ENCODE data around the gene CADM1.

CADM1 gene

DNA sequence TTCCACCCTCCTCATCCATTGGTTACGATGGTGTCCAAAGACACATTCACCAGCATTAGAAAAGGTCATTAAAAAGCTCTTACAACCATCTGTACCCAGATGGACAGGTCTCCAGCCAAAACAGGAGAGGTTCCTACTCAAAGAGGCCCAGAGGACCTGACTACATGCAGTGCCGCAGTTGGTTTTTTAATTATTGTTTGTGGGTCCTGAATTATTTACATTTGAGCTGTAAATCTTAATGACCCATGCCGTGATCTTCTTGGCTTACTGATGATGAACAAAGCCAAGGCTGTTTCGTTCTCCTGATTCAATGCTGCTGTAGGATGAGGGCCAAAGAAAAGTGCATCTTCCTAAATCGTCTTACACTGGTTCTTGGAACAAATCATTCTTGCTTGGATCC, 83.7 kb downstream of the CADM1 start:
- Histone ChIP-seq H3K9ac (ENCODE audit: low read depth, low read length) (no peak overlapping the region), H3K27me3 (ENCODE audit: insufficient read depth, low read length) (no peaks in the 10 kb centered on the region), H3K4me3 (ENCODE audit: low read length) (no peak overlapping the region), H3K4me1 (ENCODE audit: insufficient read depth, low read length) (peaks cover 32% of the 10 kb centered on the region), H3K9me3 (ENCODE audit: insufficient read depth, low read depth, low read length) (no peaks in the 10 kb centered on the region), H3K36me3 (ENCODE audit: insufficient read depth, low read length) (no peaks in the 10 kb centered on the region), H3K27ac (ENCODE audit: low read depth, low read length) (no peak overlapping the region)
- WGBS, result 94% methylated on average over 5 of the region's 5 CpGs

DNA sequence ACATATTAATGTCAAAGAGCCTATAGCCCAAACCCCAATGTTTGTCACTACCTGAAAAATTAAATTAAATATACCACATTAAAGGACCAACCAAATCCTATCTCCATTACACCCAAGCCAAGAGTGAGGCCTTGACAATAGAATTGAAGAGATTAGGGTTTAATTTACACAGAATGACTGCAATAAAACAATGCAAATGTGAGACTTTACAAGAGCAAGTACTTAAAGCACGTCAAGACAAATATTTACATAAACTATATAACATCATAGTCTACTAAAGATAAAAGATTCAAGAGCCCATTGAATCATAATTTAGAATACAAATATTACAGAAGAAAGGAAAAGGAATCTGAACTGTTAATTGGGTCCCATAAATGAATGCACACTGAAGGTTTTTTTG, 85.6 kb downstream of the CADM1 start:
- no peaks in the 10 kb centered on the region for H3K9me3 ChIP-seq (ENCODE audit: insufficient read depth, low read depth, low read length)
- H3K27me3 ChIP-seq (ENCODE audit: insufficient read depth, low read length), result no peaks in the 10 kb centered on the region
- no peak overlapping the region for H3K27ac ChIP-seq (ENCODE audit: low read depth, low read length)
- no peaks in the 10 kb centered on the region for H3K36me3 ChIP-seq (ENCODE audit: insufficient read depth, low read length)
- H3K4me3 ChIP-seq (ENCODE audit: low read length), result no peak overlapping the region
- H3K9ac ChIP-seq (ENCODE audit: low read depth, low read length), result no peak overlapping the region
- no CpG with 5 or more reads among the region's 1 CpG for WGBS
- peaks cover 27% of the 10 kb centered on the region for H3K4me1 ChIP-seq (ENCODE audit: insufficient read depth, low read length)

DNA sequence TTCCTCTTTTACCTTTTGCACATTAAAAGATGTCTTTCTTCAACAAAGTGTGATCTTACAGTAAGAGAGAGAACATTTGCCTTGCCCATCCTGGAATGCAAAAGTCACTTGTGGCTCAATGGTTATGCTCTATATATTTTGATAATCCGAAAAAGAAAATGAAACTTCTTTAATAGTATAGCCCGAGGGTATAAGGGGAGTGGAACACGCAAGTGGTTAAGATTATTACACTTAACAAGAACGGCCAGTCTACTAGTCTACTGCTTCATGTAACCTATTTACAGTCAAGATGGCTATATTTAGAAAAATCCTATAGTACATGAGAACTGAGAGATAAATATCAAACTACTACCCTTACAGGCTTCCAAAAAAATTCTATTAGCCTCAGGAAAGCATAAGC, 86.1 kb downstream of the CADM1 start:
- no peak overlapping the region for H3K27ac ChIP-seq (ENCODE audit: low read depth, low read length)
- H3K27me3 ChIP-seq (ENCODE audit: insufficient read depth, low read length), result no peaks in the 10 kb centered on the region
- no peaks in the 10 kb centered on the region for H3K9me3 ChIP-seq (ENCODE audit: insufficient read depth, low read depth, low read length)
- no peak overlapping the region for H3K9ac ChIP-seq (ENCODE audit: low read depth, low read length)
- WGBS, result 92% methylated on average over 4 of the region's 4 CpGs
- peaks cover 21% of the 10 kb centered on the region for H3K4me1 ChIP-seq (ENCODE audit: insufficient read depth, low read length)
- no peaks in the 10 kb centered on the region for H3K36me3 ChIP-seq (ENCODE audit: insufficient read depth, low read length)
- H3K4me3 ChIP-seq (ENCODE audit: low read length), result no peak overlapping the region

DNA sequence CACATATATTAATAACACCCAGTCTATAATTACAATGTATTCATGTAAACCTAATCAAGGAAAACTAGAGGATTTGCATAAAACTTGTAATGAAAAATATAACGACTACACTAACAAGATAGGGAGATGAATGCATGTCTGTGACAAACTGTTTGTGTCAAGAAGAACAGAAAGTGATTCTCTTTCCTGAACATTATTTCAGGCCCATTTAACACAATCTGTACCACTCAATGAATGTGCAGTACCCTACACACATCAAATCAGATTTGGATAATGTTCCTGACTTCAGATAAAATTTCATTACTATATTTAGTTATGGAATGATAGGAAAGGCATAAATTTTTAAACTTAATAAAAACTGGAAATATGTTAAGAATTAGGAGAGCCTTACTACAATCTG, 93.1 kb downstream of the CADM1 start:
- 100% methylated on average over 1 of the region's 1 CpG for WGBS
- Histone ChIP-seq H3K36me3 (ENCODE audit: insufficient read depth, low read length) (no peaks in the 10 kb centered on the region), H3K9ac (ENCODE audit: low read depth, low read length) (no peak overlapping the region), H3K9me3 (ENCODE audit: insufficient read depth, low read depth, low read length) (no peaks in the 10 kb centered on the region), H3K27ac (ENCODE audit: low read depth, low read length) (no peak overlapping the region), H3K4me1 (ENCODE audit: insufficient read depth, low read length) (peaks cover 36% of the 10 kb centered on the region), H3K4me3 (ENCODE audit: low read length) (no peak overlapping the region), H3K27me3 (ENCODE audit: insufficient read depth, low read length) (no peaks in the 10 kb centered on the region)

DNA sequence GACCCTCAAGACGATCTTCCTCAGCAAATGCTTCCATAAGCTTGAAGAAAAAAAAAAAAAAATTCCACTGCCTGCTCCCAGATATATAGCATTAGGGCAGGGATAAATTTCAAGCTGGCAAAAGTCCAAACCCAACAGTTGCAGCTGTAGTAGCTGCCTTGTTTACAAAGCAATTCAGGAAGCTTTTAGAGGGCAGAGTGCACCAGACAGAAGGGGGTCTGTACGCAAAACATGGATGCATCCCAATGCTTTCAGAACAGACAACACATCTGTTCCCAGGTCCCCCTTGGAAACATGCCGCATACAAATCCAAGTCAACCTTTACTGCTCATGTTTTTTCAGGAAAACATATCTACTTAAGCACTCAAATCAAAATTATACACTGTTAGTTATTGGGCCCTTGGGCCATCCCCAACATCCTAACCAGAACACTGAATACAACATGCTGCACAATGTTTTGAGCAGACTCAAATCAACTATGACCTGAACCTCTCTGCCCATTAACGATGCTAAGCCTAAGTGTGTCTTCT, 94.5 kb downstream of the CADM1 start:
- H3K27ac ChIP-seq (ENCODE audit: low read depth, low read length), result peak overlapping the region; percentile 66; the same call in 1 of the 2 replicates

DNA sequence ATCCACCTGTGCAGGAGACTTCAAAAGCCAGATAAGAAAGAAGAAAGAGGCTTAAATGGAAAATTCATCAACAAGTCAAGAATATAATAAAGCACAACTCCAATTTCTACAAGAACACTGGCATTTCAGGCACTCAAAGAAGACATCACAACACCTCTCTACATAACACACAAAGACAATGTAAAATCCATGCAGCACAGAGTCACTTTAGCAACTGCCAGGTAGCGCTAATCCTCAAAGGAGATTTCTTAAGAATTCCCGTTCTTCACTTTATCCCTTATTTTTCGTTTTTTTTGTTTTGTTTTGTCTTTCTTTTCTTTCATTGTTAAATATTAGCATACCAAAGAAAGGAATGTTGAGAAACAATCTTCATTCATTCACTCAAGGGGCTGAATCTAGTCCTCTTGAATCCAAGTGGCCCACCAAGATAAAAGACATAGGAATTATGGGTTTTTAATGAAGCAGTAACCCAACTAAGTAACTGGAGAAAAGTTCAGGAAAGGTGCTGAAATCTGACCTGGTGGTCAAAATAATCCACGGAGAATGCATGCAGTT, 95.0 kb downstream of the CADM1 start:
- WGBS, result 20% methylated on average over 3 of the region's 4 CpGs
- Histone ChIP-seq H3K27me3 (ENCODE audit: insufficient read depth, low read length) (no peaks in the 10 kb centered on the region), H3K4me1 (ENCODE audit: insufficient read depth, low read length) (peaks cover 33% of the 10 kb centered on the region), H3K4me3 (ENCODE audit: low read length) (0 out of 2 replicates have a peak overlapping the region, but pooled peaks have one; percentile 8), H3K9me3 (ENCODE audit: insufficient read depth, low read depth, low read length) (no peaks in the 10 kb centered on the region), H3K36me3 (ENCODE audit: insufficient read depth, low read length) (no peaks in the 10 kb centered on the region), H3K9ac (ENCODE audit: low read depth, low read length) (no peak overlapping the region), H3K27ac (ENCODE audit: low read depth, low read length) (peak overlapping the region; percentile 73; the same call in 1 of the 2 replicates)

More for the DNA sequence above, 94.5 kb downstream of the CADM1 start:
- no peak overlapping the region for H3K9ac ChIP-seq (ENCODE audit: low read depth, low read length)
- H3K4me3 ChIP-seq (ENCODE audit: low read length), result 0 out of 2 replicates have a peak overlapping the region, but pooled peaks have one; percentile 8
- 70% methylated on average over 4 of the region's 4 CpGs for WGBS
- no peaks in the 10 kb centered on the region for H3K27me3 ChIP-seq (ENCODE audit: insufficient read depth, low read length)
- H3K4me1 ChIP-seq (ENCODE audit: insufficient read depth, low read length), result peaks cover 33% of the 10 kb centered on the region
- no peaks in the 10 kb centered on the region for H3K9me3 ChIP-seq (ENCODE audit: insufficient read depth, low read depth, low read length)
- no peaks in the 10 kb centered on the region for H3K36me3 ChIP-seq (ENCODE audit: insufficient read depth, low read length)

DNA sequence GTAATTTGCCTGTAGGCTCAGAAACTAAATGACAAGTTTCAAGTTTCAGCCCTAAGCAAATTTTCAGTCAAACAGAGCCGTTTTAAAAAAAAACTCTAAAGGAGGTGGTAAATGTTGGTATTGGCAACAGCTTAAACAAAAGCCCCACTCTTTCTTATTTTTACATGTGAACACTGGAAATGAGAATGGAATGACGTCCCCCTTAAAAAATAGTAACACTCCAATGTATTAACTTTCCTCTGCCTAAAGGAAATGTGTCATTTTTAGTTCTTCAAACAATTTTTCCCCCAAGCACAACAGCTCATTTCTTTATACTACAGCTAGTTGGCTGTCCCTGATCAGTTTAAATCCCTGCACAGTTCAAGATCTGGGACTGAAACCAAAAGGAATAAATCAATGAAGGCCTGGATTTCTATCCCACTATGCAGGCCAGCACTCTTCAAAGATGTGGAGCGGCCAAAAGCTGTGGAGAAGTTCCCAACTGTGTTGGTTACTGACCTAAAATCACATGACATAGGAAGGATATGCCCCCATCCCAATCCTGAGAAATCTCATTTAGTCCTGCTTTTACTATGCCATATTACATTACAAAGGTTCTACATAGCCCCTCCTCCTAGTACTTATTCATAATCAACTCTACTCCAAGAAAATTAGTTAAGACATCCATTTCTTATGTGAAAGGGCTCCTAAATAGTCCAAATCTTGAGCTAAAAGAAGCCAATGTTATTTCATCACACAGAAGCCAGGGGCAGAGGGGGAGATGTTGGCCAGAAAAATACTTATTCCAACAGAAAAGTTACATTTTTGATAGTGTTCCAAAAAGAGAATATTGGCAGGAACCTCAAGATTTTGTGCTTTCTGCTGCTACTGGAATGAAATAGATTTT, 95.9 kb downstream of the CADM1 start:
- Histone ChIP-seq H3K27me3 (ENCODE audit: insufficient read depth, low read length) (no peaks in the 10 kb centered on the region), H3K9ac (ENCODE audit: low read depth, low read length) (no peak overlapping the region; the same call in 1 of the 2 replicates), H3K4me3 (ENCODE audit: low read length) (no peak overlapping the region), H3K9me3 (ENCODE audit: insufficient read depth, low read depth, low read length) (no peaks in the 10 kb centered on the region), H3K4me1 (ENCODE audit: insufficient read depth, low read length) (peaks cover 33% of the 10 kb centered on the region), H3K36me3 (ENCODE audit: insufficient read depth, low read length) (no peaks in the 10 kb centered on the region), H3K27ac (ENCODE audit: low read depth, low read length) (peak overlapping the region; percentile 73; the same call in 1 of the 2 replicates)
- 75% methylated on average over 2 of the region's 3 CpGs for WGBS

DNA sequence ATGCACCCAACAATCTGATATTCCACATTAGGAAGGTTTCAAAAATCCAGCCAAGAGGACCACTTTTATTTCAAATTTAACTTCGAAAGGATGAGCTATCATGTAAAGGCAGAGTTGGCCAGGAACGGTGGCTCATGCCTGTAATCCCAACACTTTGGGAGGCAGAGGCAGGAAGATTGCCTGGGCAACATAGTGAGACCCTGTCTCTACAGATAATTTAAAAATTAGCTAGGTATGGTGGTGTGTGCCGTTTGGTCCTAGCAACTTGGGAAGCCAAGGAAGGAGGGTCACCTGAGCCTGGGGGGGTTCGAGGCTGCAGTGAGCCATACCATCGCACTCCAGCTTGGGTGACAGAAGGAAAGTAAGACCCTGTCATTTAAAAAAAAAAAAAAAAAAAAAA, 96.7 kb downstream of the CADM1 start:
- H3K9me3 ChIP-seq (ENCODE audit: insufficient read depth, low read depth, low read length), result no peaks in the 10 kb centered on the region
- WGBS, result 86% methylated on average over 5 of the region's 5 CpGs

DNA sequence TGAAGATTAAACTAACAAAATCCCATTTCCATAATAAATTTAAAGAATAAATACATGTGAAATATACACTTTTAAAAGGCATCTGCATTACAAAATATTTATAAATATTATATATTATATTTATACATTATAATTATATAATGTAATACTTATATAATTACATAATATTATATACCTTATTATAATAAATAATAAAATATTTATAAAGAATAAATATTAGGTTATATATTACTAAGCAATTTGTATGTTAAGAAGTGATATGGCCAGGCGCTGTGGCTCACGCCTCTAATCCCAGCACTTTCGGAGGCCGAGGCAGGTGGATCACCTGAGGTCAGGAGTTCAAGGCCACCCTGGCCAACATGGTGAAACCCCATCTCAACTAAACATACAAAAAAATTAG, 97.8 kb downstream of the CADM1 start:
- no peak overlapping the region for H3K9ac ChIP-seq (ENCODE audit: low read depth, low read length)
- no peaks in the 10 kb centered on the region for H3K36me3 ChIP-seq (ENCODE audit: insufficient read depth, low read length)
- no peak overlapping the region for H3K27ac ChIP-seq (ENCODE audit: low read depth, low read length)
- no peaks in the 10 kb centered on the region for H3K9me3 ChIP-seq (ENCODE audit: insufficient read depth, low read depth, low read length)
- WGBS, result 90% methylated on average over 4 of the region's 4 CpGs
- H3K4me3 ChIP-seq (ENCODE audit: low read length), result no peak overlapping the region
- peaks cover 33% of the 10 kb centered on the region for H3K4me1 ChIP-seq (ENCODE audit: insufficient read depth, low read length)
- no peaks in the 10 kb centered on the region for H3K27me3 ChIP-seq (ENCODE audit: insufficient read depth, low read length)

More for the DNA sequence above, 96.7 kb downstream of the CADM1 start:
- no peak overlapping the region for H3K4me3 ChIP-seq (ENCODE audit: low read length)
- no peak overlapping the region for H3K27ac ChIP-seq (ENCODE audit: low read depth, low read length)
- H3K36me3 ChIP-seq (ENCODE audit: insufficient read depth, low read length), result no peaks in the 10 kb centered on the region
- peaks cover 33% of the 10 kb centered on the region for H3K4me1 ChIP-seq (ENCODE audit: insufficient read depth, low read length)
- H3K9ac ChIP-seq (ENCODE audit: low read depth, low read length), result no peak overlapping the region
- no peaks in the 10 kb centered on the region for H3K27me3 ChIP-seq (ENCODE audit: insufficient read depth, low read length)

DNA sequence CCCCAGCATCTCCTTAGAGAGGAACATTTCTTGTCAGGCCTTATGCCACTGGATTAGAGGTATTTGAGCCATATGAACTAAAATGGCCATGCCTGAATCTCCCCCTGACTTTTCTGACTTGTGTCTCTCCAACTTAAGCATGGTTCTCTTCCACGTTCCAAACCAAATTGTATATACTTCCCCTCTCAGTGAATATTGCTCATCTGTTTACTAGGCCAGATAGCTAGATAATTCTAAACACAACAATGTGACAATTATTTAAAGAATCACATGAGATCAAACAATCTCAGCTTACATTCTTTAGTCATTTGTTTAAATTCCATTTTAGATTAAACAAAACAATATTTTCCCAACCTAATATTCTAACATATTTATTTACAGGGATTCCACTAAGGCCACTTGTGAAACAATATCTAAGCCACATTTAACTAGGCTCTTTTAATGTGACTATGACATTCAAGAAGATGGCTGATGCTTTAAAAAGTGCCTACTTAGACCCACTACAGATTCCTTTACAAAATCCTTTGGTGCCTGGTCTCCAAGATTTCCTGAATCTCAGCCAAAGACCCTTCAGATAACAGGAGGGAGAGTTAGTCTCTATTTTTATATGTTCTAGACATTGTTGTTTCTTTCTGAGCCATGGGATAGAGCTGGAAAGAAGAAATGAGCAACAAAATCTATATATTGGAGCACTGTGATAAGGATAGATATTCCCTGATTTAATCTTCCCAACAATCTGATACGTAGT, 105.7 kb downstream of the CADM1 start:
- peaks cover 2% of the 10 kb centered on the region; the same call in 1 of the 2 replicates for H3K36me3 ChIP-seq (ENCODE audit: insufficient read depth, low read length)
- H3K9ac ChIP-seq (ENCODE audit: low read depth, low read length), result no peak overlapping the region
- H3K27me3 ChIP-seq (ENCODE audit: insufficient read depth, low read length), result peaks cover 41% of the 10 kb centered on the region
- WGBS, result 89% methylated on average over 1 of the region's 2 CpGs
- H3K9me3 ChIP-seq (ENCODE audit: insufficient read depth, low read depth, low read length), result no peaks in the 10 kb centered on the region
- no peak overlapping the region for H3K27ac ChIP-seq (ENCODE audit: low read depth, low read length)
- no peaks in the 10 kb centered on the region for H3K4me1 ChIP-seq (ENCODE audit: insufficient read depth, low read length)
- H3K4me3 ChIP-seq (ENCODE audit: low read length), result no peak overlapping the region

DNA sequence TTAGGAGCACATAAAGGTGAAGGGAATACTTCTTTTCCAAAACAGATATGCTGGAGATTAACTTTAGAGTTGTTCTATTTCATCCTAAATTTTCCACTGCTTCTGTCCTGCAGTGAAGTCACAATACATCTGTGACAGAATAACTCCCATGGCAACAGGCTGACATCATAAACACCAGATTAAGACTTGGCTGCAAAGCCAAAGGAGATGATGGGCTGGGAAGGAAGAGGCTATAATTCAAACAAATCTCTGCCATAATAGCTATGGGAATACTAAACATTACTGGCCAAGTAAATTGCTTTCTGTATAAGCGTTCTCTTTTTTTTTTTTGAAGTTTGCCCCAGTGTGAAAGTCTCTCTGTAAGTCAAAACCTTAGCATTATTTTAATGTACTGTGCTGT, 107.7 kb downstream of the CADM1 start:
- H3K4me1 ChIP-seq (ENCODE audit: insufficient read depth, low read length), result peaks cover 3% of the 10 kb centered on the region
- no peak overlapping the region for H3K4me3 ChIP-seq (ENCODE audit: low read length)
- WGBS, result 91% methylated on average over 1 of the region's 1 CpG
- no peak overlapping the region for H3K9ac ChIP-seq (ENCODE audit: low read depth, low read length)
- H3K27me3 ChIP-seq (ENCODE audit: insufficient read depth, low read length), result peaks cover 61% of the 10 kb centered on the region
- peaks cover 2% of the 10 kb centered on the region; the same call in 1 of the 2 replicates for H3K36me3 ChIP-seq (ENCODE audit: insufficient read depth, low read length)
- no peaks in the 10 kb centered on the region for H3K9me3 ChIP-seq (ENCODE audit: insufficient read depth, low read depth, low read length)
- no peak overlapping the region for H3K27ac ChIP-seq (ENCODE audit: low read depth, low read length)
